GM10266 (cell line): ENCODE results near the gene GALNT8.
"Not testable (repeated sequence)": the region's sequence is repeated elsewhere in the genome, so short reads cannot be mapped to it uniquely, and the experiment has no call there.

ENCODE experiments used
- DNase-seq: peaks from one replicate; pipeline ENCODE4 v3.0.0; 2012; ENCODE audit errors: extremely low spot score
- TF ChIP-seq, protein P1 (sequence below): IDR thresholded peaks from 2 replicates; pipeline ENCODE4 v1.5.1; 2012; ENCODE audit warnings: mild to moderate bottlenecking, low read depth; ENCODE audit not compliant: control insufficient read depth, insufficient read depth; ENCODE audit errors: missing control alignments

The GALNT8 gene

GRCh38 chr12:4742416-4742970 lies 22.3 kb downstream of the GALNT8 start:
- no peak for DNase-seq
- TF ChIP-seq, protein P1, sequence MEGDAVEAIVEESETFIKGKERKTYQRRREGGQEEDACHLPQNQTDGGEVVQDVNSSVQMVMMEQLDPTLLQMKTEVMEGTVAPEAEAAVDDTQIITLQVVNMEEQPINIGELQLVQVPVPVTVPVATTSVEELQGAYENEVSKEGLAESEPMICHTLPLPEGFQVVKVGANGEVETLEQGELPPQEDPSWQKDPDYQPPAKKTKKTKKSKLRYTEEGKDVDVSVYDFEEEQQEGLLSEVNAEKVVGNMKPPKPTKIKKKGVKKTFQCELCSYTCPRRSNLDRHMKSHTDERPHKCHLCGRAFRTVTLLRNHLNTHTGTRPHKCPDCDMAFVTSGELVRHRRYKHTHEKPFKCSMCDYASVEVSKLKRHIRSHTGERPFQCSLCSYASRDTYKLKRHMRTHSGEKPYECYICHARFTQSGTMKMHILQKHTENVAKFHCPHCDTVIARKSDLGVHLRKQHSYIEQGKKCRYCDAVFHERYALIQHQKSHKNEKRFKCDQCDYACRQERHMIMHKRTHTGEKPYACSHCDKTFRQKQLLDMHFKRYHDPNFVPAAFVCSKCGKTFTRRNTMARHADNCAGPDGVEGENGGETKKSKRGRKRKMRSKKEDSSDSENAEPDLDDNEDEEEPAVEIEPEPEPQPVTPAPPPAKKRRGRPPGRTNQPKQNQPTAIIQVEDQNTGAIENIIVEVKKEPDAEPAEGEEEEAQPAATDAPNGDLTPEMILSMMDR, result no peak

GRCh38 chr12:4743046-4743445 lies 22.8 kb downstream of the GALNT8 start:
- TF ChIP-seq, protein P1, result no peak
- no peak for DNase-seq

GRCh38 chr12:4744709-4745108 lies 24.5 kb downstream of the GALNT8 start:
- TF ChIP-seq, protein P1, result no peak
- DNase-seq, result no peak

GRCh38 chr12:4745249-4745648 lies 25.0 kb downstream of the GALNT8 start:
- TF ChIP-seq, protein P1, result no peak
- DNase-seq, result no peak

- DNase-seq, result not testable (repeated sequence)
Measured at GRCh38 chr12:4751654-4752053, 31.5 kb downstream of the GALNT8 start.

GRCh38 chr12:4762773-4763172 lies 42.6 kb downstream of the GALNT8 start:
- DNase-seq, result no peak
- TF ChIP-seq, protein P1, result no peak

DNA sequence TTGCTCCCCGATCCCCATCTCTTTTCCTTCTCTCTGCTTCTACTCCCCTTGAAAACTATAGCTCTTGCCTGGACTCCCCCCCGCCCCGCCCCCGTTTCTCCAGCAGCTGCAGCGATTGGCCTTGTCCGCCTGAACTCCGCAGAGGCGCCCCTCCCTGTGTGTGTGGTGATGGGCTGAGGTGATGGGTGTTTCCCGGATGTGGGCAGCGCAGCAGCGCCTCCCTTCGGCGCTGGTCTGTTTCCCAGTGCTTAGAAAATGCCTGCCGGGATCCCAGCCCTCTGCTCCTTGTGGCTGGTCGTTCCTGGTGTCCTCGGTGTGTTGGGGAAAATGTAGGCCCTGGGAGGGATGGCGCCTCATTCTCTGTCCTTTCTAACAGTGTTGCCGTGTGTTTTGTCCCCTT lies 43.3 kb downstream of the GALNT8 start:
- DNase-seq, result no peak
- TF ChIP-seq, protein P1, result no peak

DNA sequence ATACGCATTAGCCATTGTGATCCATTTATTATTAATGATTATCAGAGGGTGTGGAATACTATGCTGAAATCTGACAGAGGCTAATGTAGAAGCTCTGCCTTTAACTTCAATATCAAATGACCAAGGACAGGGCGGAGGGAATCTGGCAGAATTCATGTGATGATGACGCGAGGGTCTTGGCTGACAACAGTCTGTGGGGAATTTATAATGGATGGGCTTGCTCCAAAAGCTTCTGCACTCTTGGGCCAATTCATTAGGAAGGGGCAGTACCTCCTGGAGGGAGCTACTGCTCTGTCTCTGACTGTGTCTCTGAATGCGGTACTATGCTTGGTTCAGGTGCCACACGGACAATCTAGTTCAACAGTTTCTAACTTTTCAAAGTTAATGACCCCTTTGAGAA lies 46.2 kb downstream of the GALNT8 start:
- TF ChIP-seq, protein P1, result no peak
- no peak for DNase-seq
